Measurements from ENCODE around the gene RPS6KC1. TPM values are rescaled to one million over a fixed set of nuclear protein-coding genes. Genes with fewer than 3 reads are reported as not detected.

The RPS6KC1 gene
- total and polyA plus RNA-seq, 2 donors (not counting 3 experiments of a cell fraction or from before 2014, with no cell fraction given): 5.1 to 18.6 TPM

GRCh38 chr1:213251972-213252371, 200.9 kb downstream of the RPS6KC1 start:
- no peaks in the 10 kb centered on the region for H3K27me3 ChIP-seq (ENCODE audit: control insufficient read depth in 2 of 2, insufficient read depth in 2 of 2, low read length in 2 of 2)
- H4K20me1 ChIP-seq (replicated peaks; ENCODE audit: control insufficient read depth, extremely low read depth, insufficient read depth, low read length): no peaks in the 10 kb centered on the region
- ChIA-PET POLR2A (no interaction called here), CTCF (no interaction called here)
- no peak overlapping the region for H2AFZ ChIP-seq (ENCODE audit: low read depth, low read length)
- FAIRE-seq (no peak), DNase-seq (ENCODE audit: low read depth, low spot score) (no peak)
- no TSS peak for BruUV-seq (replicated peaks)
- H3K79me2 ChIP-seq (ENCODE audit: control insufficient read depth, insufficient read depth, low read length): no peaks in the 10 kb centered on the region
- H3K27ac ChIP-seq (ENCODE audit: insufficient read depth, low read depth, low read length): no peak overlapping the region
- H3K4me2 ChIP-seq (ENCODE audit: insufficient read depth, low read length): no peak overlapping the region
- no peaks in the 10 kb centered on the region for H3K9me3 ChIP-seq (replicated peaks; ENCODE audit: control insufficient read depth, insufficient read depth, low read length)
- TF ChIP-seq MYC (IDR thresholded peaks at IDR 0.05; ENCODE audit: low read depth, low read length) (no peak), EZH2 (IDR thresholded peaks at IDR 0.05; ENCODE audit: borderline replicate concordance, low read depth, low read length, severe bottlenecking) (no peak), POLR2A (IDR thresholded peaks at IDR 0.05; ENCODE audit: low read depth, low read length) (no peak), FOS (IDR thresholded peaks at IDR 0.05; ENCODE audit: borderline replicate concordance, insufficient read depth, low read length) (no peak), GATA2 (IDR thresholded peaks at IDR 0.05; ENCODE audit: insufficient read depth, insufficient read length, low read depth, low read length) (no peak)
- TF ChIP-seq, protein P1, sequence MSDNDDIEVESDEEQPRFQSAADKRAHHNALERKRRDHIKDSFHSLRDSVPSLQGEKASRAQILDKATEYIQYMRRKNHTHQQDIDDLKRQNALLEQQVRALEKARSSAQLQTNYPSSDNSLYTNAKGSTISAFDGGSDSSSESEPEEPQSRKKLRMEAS (IDR thresholded peaks at IDR 0.05; ENCODE audit: insufficient read depth, insufficient read length): no peak
- H3K9ac ChIP-seq (replicated peaks; ENCODE audit: extremely low read depth, insufficient read depth, low read length): no peak overlapping the region
- H3K4me1 ChIP-seq (ENCODE audit: control insufficient read depth, extremely low read depth, insufficient read depth, low read length): no peaks in the 10 kb centered on the region
- dilution Hi-C loops (cut with MboI; ENCODE audit: extremely low pct_ligation_motif_present, low sequenced_read_pairs): no loop called here
- no peak overlapping the region for H3K4me3 ChIP-seq (replicated peaks in 1 of 3; ENCODE audit: insufficient read depth in 1 of 3, low read depth in 1 of 3, low read length in 3 of 3)
- intact Hi-C loops (cut with micrococcal nuclease): no loop called here
- H3K9me1 ChIP-seq (replicated peaks; ENCODE audit: control insufficient read depth, extremely low read depth, insufficient read depth, low read length): peaks cover 5% of the 10 kb centered on the region
- no peaks in the 10 kb centered on the region for H3K36me3 ChIP-seq (ENCODE audit: control insufficient read depth in 2 of 2, extremely low read depth in 1 of 2, insufficient read depth in 2 of 2, low read length in 2 of 2)

DNA sequence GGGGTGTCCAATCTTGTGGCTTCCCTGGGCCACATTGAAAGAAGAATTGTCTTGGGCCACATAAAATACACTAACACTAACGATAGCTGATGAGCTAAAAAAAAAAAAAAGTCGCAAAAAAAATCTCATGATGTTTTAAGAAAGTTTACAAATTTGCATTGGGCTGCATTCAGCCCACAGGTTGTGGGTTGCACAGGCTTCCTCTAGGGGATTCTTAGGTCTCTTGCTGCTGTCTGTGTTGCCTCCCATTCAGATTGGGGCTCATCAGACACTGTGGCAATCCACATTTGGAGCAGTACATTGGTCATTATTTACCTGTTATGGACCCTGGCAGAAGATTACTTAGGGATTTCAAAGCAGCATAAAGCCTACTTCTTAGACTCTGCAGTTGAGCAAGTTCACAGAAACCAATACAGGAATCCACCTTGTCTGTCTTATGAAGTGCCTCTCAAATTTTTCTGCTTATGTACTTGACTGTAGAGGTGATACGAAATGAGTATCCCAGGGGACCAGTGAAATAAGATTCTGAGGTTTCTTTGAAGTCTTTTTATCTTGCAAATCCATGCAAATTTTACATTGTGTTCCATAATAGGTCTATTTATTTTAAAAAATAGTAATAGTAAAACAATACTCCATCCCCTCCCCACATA, 205.5 kb downstream of the RPS6KC1 start:
- no TSS peak for BruUV-seq (replicated peaks)
- Histone ChIP-seq H3K4me1 (ENCODE audit: control insufficient read depth, extremely low read depth, insufficient read depth, low read length) (peaks cover 8% of the 10 kb centered on the region), H2AFZ (ENCODE audit: low read depth, low read length) (no peak overlapping the region), H3K79me2 (ENCODE audit: control insufficient read depth, insufficient read depth, low read length) (no peaks in the 10 kb centered on the region), H3K9me1 (replicated peaks; ENCODE audit: control insufficient read depth, extremely low read depth, insufficient read depth, low read length) (peaks cover 5% of the 10 kb centered on the region), H3K9ac (replicated peaks; ENCODE audit: extremely low read depth, insufficient read depth, low read length) (no peak overlapping the region), H3K27ac (ENCODE audit: insufficient read depth, low read depth, low read length) (no peak overlapping the region), H3K4me2 (ENCODE audit: insufficient read depth, low read length) (no peak overlapping the region), H3K36me3 (ENCODE audit: control insufficient read depth in 2 of 2, extremely low read depth in 1 of 2, insufficient read depth in 2 of 2, low read length in 2 of 2) (no peaks in the 10 kb centered on the region), H3K9me3 (replicated peaks; ENCODE audit: control insufficient read depth, insufficient read depth, low read length) (no peaks in the 10 kb centered on the region), H3K27me3 (ENCODE audit: control insufficient read depth in 2 of 2, insufficient read depth in 2 of 2, low read length in 2 of 2) (no peaks in the 10 kb centered on the region), H3K4me3 (replicated peaks in 1 of 3; ENCODE audit: insufficient read depth in 1 of 3, low read depth in 1 of 3, low read length in 3 of 3) (no peak overlapping the region), H4K20me1 (replicated peaks; ENCODE audit: control insufficient read depth, extremely low read depth, insufficient read depth, low read length) (no peaks in the 10 kb centered on the region)
- intact Hi-C loops (cut with micrococcal nuclease): no loop called here
- TF ChIP-seq, protein P1 (IDR thresholded peaks at IDR 0.05; ENCODE audit: insufficient read depth, insufficient read length): no peak
- TF ChIP-seq POLR2A (IDR thresholded peaks at IDR 0.05; ENCODE audit: low read depth, low read length) (no peak), FOS (IDR thresholded peaks at IDR 0.05; ENCODE audit: borderline replicate concordance, insufficient read depth, low read length) (no peak), MYC (IDR thresholded peaks at IDR 0.05; ENCODE audit: low read depth, low read length) (no peak), GATA2 (IDR thresholded peaks at IDR 0.05; ENCODE audit: insufficient read depth, insufficient read length, low read depth, low read length) (no peak)
- dilution Hi-C loops (cut with MboI; ENCODE audit: extremely low pct_ligation_motif_present, low sequenced_read_pairs): no loop called here
- DNase-seq (ENCODE audit: low read depth, low spot score): no peak
- ChIA-PET POLR2A (no interaction called here), CTCF (interaction anchor here (0.6 to 2.4 kb wide), 7 partner anchors 8 to 979 kb away, joined by 3 to 10 read pairs (median 3); no protein-coding TSS in a partner anchor)
- no peak for FAIRE-seq

All from endothelial cell of umbilical vein (primary cell).